ENCODE data around the gene NBPF3.
"Not testable (repeated sequence)": the region's sequence is repeated elsewhere in the genome, so short reads cannot be mapped to it uniquely, and the experiment has no call there.

NBPF3 gene

GRCh38 chr1:21438646-21439312, 1.2 kb upstream of the NBPF3 start:
- DNase-seq, result not testable (repeated sequence)

- DNase-seq, result no peak
Observed at GRCh38 chr1:21439345-21439720, 604 bp upstream of the NBPF3 start.

DNA sequence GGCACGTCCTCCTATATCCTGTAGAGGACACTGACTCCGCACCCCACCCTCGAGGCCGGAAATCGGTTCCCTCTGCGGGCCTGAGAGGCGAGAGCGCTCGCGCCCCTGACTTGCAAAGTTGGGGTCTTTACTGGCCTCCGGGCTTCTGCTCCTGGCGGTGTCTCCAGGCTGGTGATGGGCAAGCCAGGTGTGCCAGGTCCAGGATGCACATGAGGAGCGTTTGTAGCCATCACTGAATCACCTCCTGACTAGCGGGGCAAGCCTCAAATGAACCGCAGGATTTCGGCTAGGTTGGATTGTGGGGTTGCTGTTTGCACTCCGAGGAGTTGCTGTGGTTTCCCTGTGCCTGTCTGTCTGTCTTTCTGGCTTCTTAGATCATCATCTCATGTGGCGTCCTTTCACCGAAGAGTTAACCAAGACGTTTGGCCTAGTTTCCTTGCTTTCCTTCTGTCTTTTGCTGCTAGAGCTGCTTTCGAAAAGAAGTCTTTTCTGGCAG, 741 bp downstream of the NBPF3 start:
- peak in 1 of 2 experiments; percentile 4 for DNase-seq

- not testable (repeated sequence) for DNase-seq
Observed at GRCh38 chr1:21446647-21447046, 6.7 kb downstream of the NBPF3 start.

DNA sequence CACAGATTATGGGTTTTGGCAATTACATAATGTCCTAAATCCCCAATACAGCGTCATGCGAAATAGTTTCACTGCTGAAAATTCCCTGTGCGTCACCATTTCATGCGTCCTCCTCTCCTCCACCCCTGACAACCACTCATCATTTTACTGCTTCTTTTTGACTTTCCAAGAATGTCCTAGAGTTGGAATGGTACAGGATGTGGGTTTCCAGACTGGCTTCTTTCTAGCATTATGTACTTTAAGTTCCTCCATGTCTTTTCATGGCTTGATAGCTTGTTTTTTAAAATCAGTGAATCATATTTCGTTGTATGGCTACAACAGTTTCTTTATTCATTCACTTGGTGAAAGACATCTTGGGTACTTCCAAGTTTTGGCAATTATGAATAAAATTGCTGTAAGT, 7.4 kb downstream of the NBPF3 start:
- DNase-seq, result no peak

- DNase-seq, result no peak
Observed at GRCh38 chr1:21449906-21450305, 10.0 kb downstream of the NBPF3 start.

GRCh38 chr1:21451212-21451611, 11.3 kb downstream of the NBPF3 start:
- DNase-seq, result no peak

- DNase-seq, result no peak
Observed at GRCh38 chr1:21451981-21452411, 12.1 kb downstream of the NBPF3 start.

GRCh38 chr1:21453964-21454614, 14.2 kb downstream of the NBPF3 start:
- DNase-seq, result peak; percentile 75 to 84

GRCh38 chr1:21454904-21455303, 15.0 kb downstream of the NBPF3 start:
- DNase-seq, result not testable (repeated sequence)

DNA sequence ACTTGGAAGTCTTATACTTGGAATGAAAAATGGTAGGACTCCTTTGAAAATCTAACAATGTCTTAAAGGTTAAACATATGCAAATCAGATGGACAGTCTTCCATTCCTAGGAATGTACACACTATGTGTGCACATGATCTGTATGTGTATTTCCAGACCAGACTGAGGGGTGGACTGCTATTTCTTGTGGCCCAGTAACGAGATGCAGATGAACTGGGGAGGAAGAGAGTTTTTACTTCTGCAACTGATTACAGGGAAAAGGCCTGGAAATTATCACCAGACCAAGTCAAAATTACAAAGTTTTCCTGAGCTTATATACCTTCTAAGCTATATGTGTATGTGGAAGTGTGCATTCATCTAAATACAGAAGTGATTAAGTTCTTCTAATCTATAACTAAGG, 17.7 kb downstream of the NBPF3 start:
- DNase-seq, result no peak

DNA sequence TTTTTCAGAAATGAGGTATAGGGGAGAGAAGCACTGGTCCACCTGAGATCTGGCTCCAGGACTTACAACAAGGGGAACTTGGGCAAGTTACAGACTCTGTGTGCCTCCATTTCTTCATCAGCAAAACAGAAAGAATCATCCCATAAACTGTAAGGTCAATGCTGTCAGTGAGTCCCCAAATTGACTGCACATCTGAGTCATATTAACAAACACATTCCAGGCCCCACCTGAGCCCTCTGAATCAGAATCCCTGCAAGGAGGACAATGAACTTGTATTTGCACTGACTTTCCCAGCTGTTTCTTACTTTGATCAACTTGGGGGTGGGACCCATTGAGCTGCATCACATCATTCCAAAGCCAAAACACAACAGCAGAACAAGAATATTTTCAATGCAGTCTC, 25.2 kb downstream of the NBPF3 start:
- not testable (repeated sequence) for DNase-seq

GRCh38 chr1:21467946-21468345, 28.0 kb downstream of the NBPF3 start:
- not testable (repeated sequence) for DNase-seq

DNA sequence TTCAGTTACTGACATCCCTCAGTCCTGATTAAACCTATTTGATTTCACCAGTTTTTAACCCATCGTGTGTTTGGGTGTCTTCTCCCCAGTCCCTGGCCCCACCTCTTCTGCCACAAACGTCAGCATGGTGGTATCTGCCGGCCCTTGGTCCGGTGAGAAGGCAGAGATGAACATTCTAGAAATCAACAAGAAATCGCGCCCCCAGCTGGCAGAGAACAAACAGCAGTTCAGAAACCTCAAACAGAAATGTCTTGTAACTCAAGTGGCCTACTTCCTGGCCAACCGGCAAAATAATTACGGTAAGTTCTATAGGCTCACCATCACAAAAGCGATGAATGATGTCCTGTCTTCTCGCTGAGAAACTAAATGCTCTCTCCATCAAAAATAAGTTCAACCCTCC, 28.7 kb downstream of the NBPF3 start:
- DNase-seq, result peak in 1 of 2 experiments; percentile 2

- DNase-seq, result no peak
Observed at GRCh38 chr1:21469581-21469980, 29.6 kb downstream of the NBPF3 start.

- no peak for DNase-seq
Observed at GRCh38 chr1:21472861-21473260, 32.9 kb downstream of the NBPF3 start.

DNA sequence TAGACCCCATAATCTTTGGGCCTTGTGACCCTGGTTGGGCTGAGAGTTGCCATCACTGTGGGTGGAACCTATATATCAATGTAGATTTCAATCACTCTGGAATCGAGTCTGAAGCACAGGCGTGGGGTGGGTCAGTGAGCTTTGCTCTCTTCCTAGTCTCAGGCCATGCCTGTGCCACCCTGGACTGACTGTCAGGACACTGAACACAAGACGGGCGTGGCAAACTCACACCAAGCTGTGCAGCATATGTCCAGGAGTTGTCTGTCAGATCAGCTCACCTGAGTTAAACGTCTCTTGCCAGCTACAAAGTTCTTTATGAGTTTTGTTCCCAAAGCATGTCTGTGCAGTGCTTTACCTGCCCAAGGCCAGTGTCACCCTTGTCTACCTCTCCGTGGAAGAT, 38.4 kb downstream of the NBPF3 start:
- no peak for DNase-seq

- not testable (repeated sequence) for DNase-seq
Observed at GRCh38 chr1:21483881-21484280, 43.9 kb downstream of the NBPF3 start.

DNA sequence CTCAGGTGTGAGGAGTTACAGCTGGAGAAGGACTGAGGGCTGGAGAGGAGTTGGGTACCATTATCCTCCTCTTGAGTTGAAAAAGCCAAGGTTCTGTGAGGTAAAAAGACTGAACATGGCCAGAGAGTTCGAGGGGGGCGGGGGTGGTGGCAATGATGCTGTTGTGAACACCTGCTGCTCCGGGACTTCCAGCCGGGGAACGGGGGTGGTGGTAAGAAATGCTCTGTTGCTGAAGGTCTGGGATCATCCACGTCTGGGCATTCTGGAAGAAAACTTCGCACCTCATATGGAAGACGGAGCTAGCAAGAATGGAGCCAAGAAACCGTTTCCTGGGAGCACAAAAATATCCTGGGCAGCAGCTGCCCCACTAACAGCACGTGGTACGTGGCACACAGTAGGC, 49.2 kb downstream of the NBPF3 start:
- DNase-seq, result no peak

DNA sequence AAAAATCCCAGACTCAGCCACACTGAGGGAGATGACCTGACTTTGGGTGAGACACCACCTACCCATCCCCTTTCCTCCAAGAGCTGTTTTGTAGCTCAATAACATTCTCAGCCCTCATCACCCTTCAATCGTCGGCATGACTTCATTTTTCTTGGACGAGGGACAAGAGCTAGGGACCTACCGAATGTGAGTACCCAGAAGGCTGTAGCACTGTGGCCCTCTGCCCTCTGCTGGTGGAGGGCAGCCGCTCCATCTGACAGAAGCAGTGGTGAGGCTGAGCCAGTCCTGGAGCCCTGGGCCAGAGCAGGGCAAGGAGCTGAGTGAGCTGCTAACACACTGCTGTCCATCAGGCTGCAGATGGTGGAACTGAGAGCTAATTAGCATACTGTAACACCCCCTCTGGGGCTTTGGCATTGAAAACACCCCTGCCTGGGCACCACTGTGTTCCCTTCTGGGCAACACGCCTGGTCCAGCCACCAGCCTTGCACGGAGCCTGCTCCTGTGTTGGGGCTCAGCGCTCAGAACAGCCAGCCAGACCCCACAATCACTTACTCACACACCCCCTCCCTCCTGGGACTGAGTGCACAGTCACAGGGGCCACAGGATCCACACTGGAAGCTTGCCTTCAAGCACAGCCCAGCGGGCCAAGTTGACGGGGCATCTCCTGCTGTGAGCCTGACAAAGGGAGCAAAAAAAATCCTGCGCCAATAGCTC, 51.0 kb downstream of the NBPF3 start:
- peak; percentile 14 to 27 for DNase-seq

GRCh38 chr1:21491488-21492355, 51.8 kb downstream of the NBPF3 start:
- no peak for DNase-seq

DNA sequence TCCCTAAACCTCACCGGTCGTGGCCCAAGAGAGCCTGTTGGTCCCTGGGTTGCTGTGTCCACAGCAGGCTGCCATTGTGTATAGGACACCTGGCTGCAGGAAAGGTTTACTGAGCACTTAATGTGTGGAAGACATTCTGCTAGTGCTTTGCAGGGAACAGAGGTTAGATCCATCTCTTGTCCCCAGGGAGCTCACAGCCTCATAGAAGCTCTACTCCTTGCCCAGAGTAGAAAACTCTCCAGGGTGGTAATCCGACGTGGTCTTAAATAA, 52.4 kb downstream of the NBPF3 start:
- no peak for DNase-seq

GRCh38 chr1:21494196-21494595, 54.3 kb downstream of the NBPF3 start:
- DNase-seq, result no peak
